ENCODE measurements around the gene PECR.

DNA sequence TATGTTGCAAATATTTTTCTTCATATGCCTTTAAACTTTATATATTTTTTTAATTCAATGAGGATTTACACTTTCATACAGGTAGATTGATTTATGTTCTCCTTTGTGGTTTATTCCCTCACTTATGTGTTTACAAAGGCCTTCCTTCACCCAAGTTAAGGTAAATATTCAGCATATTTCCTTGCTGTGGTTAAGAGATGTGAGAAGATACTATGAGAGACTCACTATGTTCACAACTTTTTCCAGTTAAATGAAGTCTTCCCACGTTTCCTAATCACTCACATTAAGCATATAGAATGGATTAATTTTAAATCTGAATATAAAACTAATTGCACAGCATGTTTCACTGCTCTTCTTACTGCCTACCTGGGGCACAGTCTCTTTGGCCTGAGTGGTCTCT is 597 bp downstream of the PECR start:
- TF ChIP-seq EZH2phosphoT487 (IDR thresholded peaks at IDR 0.05; ENCODE audit: insufficient read depth, low read depth) (no peak), EZH2 (IDR thresholded peaks at IDR 0.05; ENCODE audit: insufficient read depth, poor library complexity, severe bottlenecking) (no peak)
